Stimulated activated naive CD4-positive, alpha-beta T cell treated with Interleukin-2 at 50 U/mL for 16 hours (primary cell): ENCODE data around the gene PPME1.

ENCODE experiments used
- DNase-seq: peaks from one replicate; lab custom pipeline; 2025; lab: John Stamatoyannopoulos, UW

PPME1 gene

DNA sequence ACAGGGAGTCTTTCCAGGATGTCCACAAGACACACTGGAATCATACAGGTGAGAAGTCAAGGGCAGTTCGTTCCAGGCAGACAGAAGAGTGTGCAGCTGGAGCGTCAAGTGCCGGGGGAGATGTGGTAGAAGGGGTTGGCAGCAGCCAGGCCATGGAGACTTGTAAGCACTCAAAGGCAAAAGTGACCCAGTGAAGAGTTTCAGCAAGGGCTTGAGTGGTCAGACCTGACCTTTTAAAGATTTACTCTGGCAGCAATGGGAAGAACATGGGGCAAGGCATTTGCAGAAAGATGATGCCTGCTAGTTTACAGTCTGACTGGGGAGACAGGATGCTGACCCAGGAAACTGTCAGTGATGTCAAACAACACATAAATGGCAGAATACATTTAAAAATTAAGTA lies 111.3 kb downstream of the PPME1 start:
- DNase-seq: no peak

DNA sequence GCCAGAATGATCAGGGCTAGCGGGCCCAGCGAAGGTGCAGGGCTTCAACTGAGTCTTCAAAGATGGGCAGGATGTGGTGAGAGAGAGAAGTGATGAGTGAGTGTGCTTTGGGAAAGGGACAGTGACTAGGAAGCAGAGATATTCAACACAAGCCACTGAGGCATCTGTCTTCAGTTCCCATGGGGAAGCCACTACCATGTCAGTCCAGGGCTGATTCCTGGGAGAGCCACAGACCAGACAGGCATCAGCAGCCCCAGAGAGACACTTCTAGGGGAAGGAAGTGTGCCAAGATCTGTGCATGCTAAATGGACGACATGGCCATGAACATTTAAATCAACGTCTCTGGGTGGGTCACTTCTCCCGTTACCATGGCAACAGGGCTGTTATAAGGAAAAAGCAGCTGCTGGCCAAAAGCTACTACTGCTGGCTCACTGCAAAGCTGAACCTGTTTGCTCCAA lies 111.9 kb downstream of the PPME1 start:
- DNase-seq: no peak

DNA sequence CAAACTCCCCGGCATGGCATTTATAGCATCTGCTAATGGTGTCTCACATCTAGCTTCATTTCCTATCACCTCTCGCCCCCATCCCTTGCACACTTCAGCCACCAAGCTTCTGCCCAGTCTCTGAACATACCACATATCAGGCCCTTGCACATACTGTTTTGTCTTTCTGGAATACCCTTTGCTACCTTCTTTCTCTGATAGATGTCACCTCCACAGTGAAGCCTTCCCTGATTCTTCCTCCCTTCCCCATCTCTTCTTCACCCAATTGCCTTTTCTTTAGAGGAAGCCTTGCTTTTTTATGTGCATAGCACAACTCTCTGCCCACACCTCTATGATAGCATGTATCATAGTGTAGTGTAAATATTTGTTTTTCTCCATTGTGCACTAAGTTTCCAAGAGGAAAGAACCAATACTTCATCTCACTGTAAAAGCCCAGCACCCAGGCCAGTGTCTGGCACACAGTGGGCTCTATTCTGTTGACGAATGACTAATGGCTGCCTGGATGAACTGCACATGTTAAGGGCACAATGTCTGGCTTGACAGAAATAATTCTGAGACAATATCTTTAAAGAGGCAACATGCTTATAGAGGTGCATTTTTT lies 112.6 kb downstream of the PPME1 start:
- DNase-seq: no peak

DNA sequence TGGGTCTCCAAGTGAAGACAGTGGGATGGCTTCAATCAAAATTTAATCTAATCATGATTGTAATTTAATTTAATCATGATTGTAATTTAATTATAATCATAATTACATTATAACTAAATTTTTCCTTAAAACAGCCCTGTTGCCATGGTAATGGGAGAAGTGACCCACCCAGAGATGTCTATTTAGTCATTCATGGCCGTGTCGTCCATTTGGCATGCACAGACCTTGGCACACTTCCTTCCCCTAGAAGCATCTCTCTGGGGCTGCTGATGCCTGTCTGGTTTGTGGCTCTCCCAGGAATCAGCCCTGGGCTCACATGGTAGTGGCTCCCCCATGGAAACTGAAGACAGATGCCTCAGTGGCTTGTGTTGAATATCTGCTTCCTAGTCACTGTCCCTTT lies 113.4 kb downstream of the PPME1 start:
- DNase-seq: no peak

DNA sequence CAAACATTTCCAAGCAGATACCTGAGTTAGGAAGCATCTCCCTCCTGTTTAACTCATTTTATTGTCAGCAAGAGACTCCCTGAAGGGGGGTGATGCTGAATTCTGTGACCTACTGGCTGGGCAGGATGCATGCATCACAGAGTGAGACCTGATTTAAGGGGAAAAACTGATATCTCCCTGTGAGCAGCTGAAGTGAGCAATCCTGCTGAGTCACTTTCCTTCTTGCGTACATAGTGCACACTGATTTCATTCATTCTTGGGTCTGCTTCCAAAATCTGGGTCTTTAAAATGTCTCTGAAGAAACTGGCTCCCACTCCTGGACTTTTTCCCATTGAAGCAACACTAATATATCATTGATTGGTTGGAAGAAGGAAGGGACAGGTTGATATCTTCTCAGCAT lies 117.1 kb downstream of the PPME1 start:
- DNase-seq: no peak

DNA sequence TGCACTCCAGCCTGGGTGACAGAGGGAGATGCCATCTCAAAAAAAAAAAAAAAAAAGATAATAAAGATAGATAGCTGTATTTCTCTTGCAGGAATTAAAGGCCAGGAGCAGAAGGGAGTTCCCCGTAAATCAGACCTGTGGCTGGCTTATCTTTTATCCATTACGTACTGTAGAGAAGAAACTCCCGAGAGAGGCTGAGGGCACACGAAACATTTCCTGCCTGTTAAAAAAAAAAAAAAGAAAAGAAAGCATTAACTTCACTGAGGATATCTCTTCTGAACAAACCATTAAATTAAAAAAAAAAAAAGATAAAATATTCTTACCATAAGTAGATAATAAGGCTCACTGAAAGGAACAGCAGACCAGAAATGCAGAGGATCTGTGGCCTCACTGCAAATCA lies 117.8 kb downstream of the PPME1 start:
- no peak for DNase-seq

DNA sequence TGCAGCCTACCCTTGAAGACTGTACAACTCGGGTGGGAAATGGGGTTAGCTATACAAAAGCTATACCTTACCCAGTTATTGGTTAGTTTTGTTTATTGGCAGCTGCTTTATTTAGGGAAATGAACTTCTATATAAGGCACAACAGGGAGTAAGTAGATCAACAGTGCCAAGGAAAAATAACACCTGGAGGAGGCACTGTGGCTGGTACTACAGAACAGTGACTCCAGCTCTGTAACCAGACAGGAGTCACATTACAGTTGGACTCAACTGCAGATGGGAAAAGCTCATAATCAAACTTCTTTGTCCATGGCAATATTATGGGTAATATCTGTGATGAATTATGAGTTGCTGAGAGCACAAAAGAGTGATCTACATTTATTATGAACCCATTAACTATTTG lies 126.4 kb downstream of the PPME1 start:
- DNase-seq: no peak

DNA sequence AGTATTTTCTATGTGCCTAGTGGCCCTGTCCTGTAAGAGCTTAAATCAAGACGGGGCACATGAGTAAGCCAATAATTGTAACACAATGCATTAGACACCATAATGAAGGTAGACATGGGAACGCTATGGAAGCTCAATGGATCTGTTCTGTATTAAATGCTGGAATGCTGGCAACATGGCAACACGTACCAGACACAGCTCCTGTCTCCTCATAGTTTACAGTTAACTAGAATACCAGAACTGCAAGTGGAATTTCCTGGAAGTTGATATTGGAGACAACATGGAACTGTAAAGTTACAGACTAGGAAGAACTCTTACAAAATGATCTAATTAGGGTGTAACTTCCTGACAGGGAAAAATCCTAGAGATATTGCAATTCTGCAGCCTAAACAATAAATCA lies 127.9 kb downstream of the PPME1 start:
- no peak for DNase-seq
